Embryonic facial prominence (tissue), 1 donor: ENCODE measurements around the gene NUMB.

Experiments used
- DNase-seq: peaks from one replicate; pipeline ENCODE4 v3.0.0-alpha.2; 2016; ENCODE audit errors: extremely low spot score

NUMB gene

DNA sequence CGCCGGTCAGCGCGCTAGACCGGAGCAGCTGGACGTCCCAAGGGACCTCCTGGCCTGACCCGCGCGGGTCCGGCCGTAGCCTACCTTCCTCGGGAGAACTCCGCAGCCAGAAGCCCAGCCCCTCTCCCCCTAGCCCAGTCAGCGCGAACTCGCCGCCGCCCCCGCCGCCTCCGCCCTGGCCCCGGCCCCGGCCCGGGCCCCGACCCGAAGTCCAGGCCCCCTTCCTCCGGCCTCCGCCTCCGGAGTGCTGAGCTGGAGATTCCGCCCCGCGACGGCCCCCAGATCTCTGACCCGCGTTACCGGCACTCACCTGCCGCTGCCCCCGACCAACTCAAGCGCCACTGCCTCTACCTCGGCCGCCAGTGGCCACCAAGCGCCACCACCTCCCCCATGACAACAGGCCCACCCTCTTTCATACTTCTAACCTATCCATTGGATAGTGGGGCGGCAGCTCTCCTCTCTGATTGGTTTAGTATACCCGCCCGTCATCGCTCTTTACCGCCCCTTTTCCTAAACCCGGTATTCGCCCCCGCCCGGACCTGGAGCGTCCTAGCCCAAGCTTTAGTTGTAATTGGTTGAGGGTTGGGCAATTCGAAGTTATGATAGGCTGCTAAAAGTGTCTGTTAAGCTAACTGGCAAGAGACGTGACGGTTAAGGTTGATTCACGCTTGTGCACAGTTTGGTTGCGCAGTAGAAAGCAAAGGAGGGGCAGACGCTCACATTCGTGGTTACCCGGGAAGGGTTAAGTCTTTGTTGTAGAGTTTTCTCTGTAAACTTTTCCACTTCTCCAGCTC is at the start of gene NUMB:
Gene NUMB, minus strand, starts transcription at position 364 of the 794 bp plus-strand sequence. CDS start 102,795 bp downstream, outside the sequence.
- DNase-seq, result peak; percentile 99

DNA sequence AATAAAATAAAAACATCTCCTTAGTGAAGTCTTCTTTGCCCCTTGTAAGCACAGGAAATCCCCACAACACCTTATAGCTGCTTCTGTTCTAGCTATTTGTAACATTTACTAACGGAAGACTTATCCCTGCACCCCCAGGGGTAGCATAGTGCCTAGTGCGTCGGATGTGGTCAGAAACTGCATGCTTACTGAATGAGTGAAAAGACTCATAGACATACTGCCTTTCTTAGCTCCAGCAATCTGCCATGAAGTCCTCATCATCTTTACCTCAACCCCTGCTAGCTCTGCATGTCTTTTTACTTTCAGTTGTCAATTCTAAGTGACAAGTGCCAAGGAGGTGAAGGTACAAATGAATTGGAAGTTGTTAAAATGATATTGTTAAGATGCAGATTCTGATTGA is 45.3 kb upstream of the NUMB start:
- DNase-seq, result no peak

DNA sequence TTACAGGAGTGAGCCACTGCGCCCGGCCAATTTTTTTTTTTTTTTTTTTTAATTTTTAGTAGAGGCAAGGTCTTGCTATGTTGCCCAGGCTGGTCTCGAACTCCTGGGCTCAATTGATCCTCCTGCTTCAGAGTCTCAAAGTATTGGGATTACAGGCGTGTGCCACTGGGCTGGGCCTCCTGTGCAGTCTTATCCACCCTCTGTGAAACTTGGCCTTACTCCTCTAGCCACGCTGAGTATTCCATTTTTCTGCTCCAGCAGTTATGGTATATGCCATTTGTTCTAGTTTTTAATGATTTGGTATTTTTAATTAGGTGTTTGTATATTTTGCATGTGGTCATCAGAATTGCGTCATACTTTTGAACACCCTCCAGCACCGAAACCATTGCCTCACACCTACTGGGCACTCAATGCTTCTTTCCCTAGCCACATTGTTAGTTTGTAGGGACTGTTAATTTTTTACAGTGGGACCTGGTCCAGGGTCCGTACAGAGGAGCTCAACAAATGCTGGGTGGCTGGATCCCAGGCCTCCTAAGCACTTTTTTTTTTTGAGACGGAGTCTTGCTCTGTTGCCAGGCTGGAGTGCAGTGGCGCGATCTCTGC is 43.8 kb upstream of the NUMB start:
- DNase-seq, result no peak

DNA sequence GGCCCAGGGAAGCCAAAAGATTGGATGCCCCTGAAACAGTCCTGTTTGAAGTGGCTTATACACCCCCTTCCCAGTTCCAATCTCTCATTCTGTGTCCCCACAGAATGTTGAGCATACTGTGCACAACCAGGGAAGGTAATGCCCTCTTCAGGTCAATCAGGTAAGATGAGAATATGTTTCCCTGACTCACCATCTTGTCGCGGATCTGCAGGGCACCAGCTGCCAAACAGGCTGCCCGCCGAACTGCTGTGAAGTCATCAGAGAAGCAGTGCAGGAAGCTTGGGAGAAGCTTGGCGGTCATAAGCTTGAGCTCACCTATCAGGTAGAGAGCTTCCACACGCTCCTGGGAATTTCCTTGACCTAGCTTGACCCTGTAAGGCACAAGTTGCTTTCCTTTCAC is 42.0 kb upstream of the NUMB start:
- DNase-seq, result no peak

DNA sequence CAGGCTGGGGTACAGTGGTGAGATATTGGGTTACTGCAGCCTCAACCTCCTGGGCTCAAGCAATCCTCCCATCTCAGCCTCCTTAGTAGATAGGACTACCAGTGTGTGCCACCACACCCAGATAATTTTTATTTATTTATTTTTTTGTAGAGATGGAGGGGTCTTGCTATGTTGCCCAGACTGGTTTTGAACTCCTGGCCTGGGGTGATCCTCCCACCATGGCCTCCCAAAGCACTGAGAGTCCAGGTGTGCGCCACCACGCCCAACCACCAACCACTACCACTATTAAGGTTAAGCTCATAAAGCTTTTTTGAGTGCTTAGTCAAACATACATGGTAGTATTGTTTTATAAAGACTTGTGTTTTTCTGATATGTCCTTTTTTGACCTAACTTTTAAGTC is 36.2 kb upstream of the NUMB start:
- DNase-seq, result no peak

DNA sequence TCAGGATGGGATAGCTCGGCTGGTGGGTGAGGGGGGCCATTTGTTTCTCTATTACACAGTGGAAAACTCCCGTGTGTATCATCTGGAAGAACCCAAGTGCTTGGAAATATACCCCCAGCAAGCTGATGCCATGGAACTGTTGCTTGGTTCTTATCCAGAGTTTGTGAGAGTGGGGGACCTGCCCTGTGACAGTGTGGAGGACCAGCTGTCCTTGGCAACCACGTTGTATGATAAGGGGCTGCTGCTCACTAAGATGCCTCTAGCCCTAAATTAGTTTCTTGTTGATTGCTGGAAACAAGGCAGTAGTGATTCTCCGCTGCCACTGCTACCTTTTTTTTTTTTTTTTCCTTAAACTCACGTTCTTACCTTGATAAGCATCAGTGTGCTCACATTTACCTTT is 34.3 kb upstream of the NUMB start:
- no peak for DNase-seq

DNA sequence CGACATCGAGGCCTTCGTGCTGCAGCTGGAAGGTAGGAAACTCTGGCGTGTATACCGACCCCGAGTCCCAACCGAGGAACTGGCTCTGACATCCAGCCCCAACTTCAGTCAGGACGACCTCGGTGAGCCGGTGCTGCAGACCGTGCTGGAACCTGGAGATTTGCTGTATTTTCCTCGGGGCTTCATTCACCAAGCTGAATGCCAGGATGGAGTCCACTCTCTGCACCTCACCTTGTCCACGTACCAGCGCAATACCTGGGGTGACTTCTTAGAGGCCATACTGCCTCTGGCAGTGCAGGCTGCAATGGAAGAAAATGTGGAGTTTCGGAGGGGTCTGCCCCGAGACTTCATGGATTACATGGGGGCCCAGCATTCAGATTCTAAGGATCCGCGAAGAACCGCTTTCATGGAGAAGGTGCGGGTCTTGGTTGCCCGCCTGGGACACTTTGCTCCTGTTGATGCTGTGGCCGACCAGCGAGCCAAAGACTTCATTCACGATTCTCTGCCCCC is 33.8 kb upstream of the NUMB start:
- no peak for DNase-seq

DNA sequence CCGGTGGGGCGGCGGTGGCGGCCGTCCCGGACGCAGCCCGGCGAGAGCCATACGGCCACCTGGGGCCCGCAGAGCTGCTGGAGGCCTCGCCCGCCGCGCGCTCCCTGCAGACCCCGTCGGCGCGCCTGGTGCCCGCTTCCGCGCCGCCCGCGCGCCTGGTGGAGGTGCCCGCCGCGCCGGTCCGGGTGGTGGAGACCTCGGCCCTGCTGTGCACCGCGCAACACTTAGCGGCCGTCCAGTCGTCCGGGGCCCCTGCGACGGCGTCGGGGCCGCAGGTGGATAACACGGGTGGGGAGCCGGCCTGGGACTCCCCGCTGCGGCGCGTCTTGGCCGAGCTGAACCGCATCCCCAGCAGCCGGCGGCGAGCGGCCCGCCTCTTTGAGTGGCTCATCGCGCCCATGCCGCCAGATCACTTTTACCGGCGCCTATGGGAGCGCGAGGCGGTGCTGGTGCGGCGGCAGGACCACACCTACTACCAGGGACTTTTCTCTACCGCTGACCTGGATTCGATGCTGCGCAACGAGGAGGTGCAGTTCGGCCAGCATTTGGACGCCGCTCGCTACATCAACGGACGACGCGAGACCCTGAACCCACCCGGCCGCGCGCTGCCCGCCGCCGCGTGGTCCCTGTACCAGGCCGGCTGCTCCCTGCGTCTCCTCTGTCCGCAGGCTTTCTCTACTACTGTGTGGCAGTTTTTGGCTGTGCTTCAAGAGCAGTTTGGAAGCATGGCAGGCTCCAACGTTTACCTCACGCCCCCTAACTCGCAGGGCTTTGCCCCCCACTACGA is 33.1 kb upstream of the NUMB start:
- DNase-seq, result no peak

DNA sequence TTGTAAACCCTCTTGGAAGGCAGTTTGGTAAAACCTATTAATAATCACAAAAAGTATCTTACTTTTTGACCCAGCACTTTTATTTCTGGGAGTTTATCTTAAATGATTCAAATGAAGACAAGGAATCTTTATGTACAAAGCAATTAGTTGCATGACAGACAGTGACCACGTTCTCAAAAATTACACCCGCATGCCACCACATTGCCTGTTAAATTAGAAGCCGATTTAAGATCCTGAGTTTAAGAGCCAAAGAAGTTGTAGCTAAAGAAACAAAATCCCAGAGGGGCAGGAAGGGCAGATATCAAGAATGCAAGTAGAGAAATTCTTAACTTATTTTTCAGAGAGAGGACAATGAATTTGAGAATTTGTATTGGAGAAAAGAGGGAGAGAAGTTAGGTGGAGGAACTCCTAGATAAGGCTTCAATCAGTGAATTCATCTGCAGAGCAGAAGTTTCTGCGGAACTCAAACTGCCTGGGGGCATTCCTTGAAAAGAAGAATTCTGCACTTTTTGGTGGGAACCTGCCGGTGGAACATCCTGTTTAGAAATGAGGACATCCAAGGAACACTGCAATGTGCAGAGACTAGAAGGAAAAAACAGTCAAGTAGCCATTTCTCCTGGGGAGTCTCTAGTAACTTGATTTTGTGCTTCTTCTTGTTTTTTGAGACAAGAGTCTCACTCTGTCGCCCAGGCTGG is 31.3 kb upstream of the NUMB start:
- no peak for DNase-seq

DNA sequence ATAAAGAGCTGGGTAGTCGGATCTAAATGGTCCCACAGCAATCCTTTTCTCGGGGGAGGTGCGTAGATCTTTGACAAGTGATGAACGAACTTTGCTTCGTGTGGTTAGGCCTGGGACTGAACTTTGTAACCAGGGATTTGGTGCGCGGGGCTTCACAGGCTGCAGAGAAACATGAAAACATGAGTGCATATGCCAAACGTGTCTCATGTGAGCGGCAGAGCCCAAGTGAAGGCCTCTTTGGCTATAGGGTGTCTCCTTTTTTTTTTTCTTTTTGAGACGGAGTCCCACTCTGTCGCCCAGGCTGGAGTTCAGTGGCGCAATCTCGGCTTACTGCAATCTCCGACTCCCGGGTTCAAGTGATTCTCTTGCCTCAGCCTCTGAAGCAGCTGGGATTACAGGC is 20.3 kb upstream of the NUMB start:
- DNase-seq, result no peak

DNA sequence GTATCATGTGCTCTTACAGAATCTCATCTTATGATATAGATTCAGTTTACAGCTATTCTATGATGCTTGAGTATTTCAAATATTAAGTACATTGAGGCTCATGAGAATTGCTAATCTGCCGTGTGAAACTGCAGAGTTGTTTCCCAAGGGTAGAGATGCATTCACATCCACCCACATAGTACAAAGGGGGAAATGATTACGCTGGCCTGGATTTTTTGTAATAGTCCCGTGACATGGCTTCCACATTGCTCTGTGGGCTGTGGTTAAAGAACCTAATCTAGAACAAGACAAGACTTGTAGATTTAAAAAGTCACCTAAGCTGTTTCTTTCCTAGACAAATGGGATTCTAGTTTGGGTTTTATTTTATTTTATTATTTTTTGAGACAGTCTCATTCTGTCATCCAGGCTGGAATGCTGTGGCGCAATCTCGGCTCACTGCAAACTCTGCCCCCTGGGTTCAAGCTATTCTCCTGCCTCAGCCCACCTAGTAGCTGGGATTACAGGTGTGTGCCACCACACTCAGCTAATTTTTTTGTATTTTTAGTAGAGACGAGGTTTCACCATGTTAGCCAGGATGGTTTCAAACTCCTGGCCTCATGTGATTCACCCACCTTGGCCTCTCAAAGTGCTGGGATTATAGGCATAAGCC is 19.4 kb upstream of the NUMB start:
- DNase-seq, result no peak

DNA sequence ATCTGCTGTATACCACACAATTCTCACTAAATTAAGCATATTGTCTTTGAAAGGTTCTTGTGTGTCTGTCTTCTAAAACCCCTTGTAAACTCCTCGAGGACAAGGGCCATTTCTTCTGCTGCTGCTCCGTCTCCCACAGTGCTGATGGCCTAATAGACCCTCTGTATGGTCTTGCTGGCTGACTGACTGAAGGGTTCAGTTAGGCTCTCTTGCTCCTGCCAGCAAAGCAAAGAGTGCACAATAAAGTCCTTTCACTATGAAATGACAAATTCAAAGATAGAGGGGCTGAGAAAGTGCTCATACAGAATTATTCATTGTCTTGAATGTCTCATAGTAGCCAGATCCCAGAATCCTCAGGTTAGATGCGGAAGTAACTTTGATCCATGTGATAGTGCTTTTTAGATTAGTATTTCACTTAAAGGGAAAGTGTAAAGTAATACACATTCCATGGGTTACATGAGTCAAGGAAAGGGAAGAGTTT is 18.1 kb upstream of the NUMB start:
- DNase-seq, result no peak

DNA sequence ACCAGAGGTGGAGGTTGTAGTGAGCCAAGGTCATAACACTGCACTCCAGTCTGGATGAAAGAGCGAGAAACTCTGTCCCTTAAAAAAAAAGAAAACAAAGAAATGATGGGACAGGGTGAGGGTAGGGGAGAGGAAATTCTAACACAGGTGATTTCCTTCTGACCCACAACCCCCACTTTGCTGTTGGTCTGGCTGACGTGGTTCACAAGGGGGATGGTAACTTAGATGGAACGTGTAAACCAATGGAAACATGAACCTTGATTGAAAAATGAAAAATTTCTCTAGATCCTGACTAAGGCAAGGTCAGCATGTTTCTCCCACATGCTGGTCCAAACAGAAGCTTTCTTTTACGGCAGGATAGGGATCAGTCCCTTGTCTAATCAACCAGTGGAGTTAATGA is 16.6 kb upstream of the NUMB start:
- DNase-seq, result no peak

DNA sequence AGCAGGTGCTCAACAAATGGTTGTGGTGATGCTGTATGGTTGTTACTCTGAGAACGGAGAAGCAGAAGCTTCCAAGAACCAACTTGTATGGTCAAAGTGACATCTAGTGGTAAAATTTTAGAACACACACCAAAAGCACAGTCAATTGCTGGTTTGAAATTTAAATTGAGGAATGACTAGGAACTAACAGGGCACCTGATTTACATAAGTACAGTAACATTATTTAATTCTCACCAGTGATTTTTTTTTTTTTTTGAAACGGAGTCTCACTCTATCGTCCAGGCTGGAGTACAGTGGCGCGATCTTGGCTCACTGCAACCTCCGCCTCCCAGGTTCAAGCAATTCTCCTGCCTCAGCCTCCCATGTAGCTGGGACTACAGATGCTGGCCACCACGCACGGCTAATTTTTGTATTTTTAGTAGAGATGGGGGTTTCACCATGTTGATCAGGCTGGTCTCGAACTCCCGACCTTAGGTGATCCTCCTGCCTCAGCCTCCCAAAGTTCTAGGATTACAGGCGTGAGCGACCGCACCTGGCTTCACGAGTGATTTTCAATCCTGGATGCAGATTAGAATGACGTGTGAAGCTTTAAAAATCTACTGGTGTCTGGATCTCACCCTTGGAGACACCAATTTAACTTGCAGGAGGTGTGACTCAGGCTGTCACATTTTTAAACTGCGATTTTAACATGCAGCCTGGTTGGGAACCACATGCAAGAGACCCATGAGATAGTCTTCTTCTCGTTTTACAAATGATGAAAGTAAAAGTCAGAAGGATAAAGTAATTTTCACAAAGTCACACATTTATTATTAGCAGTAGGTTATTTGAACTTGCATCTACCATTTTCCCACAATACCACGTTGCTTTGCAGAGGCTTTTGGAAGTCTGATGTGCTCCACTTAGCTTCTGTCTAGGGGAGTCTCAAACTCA is 14.1 kb upstream of the NUMB start:
- DNase-seq, result peak; percentile 54

DNA sequence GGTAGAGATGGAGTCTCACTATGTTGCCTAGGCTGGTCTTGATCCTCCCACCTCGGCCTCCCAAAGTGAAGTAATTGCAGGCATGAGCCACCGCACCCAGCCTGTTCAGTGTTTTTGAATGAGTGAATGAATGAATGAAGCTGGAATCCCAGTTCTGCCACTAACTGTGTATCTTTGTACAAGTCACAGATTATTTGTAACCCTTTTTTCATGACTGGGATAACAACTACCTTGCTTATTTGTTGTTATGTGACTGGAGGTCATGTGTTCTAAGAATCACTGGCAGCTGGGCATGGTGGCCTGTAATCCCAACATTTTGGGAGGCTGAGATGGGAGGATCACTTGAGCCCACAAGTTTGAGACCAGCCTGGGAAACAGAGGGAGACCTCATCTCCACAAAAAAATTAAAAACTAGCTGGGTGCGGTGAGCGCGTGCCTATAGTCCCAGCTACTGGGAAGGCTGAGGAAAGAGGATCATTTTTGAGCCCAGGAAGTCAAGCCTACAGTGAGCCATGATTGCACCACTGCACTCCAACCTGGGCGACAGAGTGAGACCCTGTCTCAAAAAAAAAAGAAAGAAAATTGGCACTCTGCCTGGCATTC is 13.3 kb upstream of the NUMB start:
- DNase-seq, result no peak

DNA sequence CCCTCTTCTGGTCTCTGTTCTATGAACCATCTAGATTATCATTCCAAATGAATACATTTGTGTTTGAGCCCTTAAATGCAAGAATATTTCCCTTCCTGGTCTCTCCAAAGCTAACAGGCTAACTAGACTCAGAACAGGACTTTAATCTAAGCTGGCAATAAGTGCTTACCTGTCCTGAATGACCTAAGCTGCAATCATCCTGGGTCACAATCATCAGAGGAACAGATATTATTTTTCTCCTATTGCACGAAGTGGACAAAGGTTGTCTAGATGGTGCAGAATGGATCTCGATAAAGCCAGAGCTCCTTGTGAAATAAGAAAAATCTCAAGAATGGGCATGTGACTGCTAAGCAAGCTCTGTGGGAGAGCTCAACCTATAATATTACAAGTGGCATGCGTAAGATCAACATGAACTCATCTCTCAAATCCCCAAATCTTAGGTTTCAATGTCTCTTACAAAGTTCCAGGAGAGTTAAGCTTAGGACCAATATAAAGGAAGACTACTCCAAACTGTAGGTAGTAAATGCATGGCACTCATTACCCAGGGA is 10.6 kb upstream of the NUMB start:
- DNase-seq, result no peak

DNA sequence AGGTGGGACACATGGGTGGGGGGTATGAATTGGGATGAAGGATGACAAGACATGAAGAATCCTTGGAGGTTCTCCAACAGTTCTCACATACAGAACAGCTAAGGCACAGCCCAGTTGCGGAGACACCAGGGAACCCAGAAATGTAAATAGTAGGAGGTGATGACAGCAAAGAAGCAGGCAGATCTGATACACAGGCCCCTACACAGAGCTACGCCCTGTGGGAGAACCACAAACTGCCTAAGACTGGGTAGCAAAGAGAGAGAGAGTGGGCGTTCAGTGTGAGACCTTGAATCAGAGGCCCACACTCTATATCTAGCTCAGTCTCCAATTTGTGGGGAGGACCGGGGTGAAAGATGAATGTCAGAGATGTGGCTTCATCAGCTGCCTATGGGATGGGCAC is 9.5 kb upstream of the NUMB start:
- DNase-seq, result no peak

DNA sequence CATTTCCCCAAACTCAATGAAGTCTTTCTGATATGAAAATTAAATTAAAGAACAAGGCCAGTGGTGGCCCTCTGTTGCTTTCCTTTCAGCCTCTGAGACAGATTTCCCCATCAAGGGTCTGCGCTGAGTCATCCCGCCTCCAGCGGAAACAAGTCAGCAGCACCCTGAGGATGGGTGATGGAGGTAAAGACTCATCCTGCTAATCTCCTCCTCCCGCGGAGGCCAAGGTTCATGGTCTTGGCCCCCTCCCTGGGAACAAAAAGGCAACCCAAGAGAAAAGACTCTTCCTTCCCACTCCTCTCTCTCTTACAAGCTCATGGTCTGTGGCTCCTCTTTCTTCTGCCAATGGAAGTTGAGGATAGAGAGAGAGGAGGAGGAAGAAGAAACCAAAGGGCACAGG is 9.0 kb upstream of the NUMB start:
- DNase-seq, result no peak

DNA sequence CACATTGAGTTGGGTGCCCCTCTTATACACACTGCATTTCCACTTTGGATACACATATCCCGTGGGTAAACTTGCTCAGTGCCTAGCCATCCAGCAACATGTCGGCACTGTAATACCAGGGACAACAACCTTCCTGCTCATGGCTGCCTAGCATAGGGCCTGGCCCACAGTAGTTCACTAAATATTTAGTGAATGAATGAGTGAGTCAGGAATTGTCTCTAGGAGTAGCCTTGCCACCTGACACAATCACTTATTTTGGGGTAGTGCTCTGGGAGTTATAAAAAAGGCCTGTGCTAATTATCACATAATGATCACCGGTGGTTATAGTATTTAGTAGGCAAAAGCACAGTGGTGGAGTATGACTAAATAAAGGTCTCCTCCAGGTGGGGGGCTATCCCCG is 8.5 kb upstream of the NUMB start:
- DNase-seq, result no peak
